Measurements from ENCODE around the gene NOTO. TPM values are rescaled to one million over a fixed set of nuclear protein-coding genes. Genes with fewer than 3 reads are reported as not detected.

Gene NOTO
- total and polyA plus RNA-seq, 2 donors (not counting 3 experiments of a cell fraction or from before 2014, with no cell fraction given), result not detected

DNA sequence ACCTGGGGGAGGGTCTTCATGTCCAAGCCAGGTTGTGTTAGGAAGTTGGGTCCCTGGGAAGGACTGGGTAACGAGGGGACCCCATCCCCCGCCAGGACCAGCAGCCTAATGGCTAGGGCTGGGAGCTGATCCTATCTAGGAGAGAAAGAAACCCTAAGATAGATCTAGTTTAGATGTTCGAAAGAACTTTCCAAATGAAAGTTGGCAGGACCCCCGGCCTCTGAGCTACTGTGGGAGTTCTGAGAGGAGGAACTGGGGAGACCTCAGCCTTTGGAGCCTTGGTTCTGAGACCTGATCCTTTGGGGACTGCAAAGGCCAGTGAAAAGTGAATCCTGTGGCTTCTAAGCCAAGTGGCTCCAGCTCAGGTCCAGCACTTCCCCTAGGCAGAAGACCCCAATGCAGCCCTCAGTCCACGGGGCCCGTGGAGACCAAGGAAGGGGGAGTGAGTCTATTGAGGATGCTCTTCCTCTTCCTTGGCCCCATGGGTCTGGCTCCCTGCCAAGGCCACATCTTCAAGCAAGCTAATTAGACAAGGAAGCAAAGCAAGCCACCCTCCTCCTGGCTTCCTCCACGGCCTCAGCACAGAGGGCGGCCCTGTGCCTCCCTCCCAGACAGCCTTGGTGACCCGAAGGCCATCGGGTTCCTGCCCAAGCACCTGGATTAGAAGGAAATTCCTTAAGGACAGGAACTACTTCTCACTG is 55.2 kb downstream of the NOTO start:
- no TSS peak for BruUV-seq (replicated peaks)
- dilution Hi-C loops (cut with MboI; ENCODE audit: extremely low pct_ligation_motif_present, low sequenced_read_pairs), result no loop called here
- CTCF ChIA-PET, result interaction anchor here (0.9 to 1.7 kb wide), 3 partner anchors 10 to 31 kb away, joined by 3 to 6 read pairs (median 4); no protein-coding TSS in a partner anchor

More for the DNA sequence above, 55.2 kb downstream of the NOTO start:
- H3K27ac ChIP-seq (ENCODE audit: insufficient read depth, low read depth, low read length), result no peak overlapping the region
- POLR2A ChIA-PET, result no interaction called here
- H3K9ac ChIP-seq (replicated peaks; ENCODE audit: extremely low read depth, insufficient read depth, low read length), result no peak overlapping the region
- no peaks in the 10 kb centered on the region for H4K20me1 ChIP-seq (replicated peaks; ENCODE audit: control insufficient read depth, extremely low read depth, insufficient read depth, low read length)
- no peak overlapping the region for H3K4me2 ChIP-seq (ENCODE audit: insufficient read depth, low read length)
- intact Hi-C loops (cut with micrococcal nuclease), result no loop called here
- TF ChIP-seq, protein P1, sequence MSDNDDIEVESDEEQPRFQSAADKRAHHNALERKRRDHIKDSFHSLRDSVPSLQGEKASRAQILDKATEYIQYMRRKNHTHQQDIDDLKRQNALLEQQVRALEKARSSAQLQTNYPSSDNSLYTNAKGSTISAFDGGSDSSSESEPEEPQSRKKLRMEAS (IDR thresholded peaks at IDR 0.05; ENCODE audit: insufficient read depth, insufficient read length), result no peak
- TF ChIP-seq POLR2AphosphoS5 (IDR thresholded peaks at IDR 0.05; ENCODE audit: insufficient read depth, low read depth, low read length), result no peak
- no peak for TF ChIP-seq POLR2A (IDR thresholded peaks at IDR 0.05; ENCODE audit: low read depth, low read length)
- TF ChIP-seq EZH2 (IDR thresholded peaks at IDR 0.05; ENCODE audit: borderline replicate concordance, low read depth, low read length, severe bottlenecking), result no peak
- TF ChIP-seq FOS (IDR thresholded peaks at IDR 0.05; ENCODE audit: borderline replicate concordance, insufficient read depth, low read length), result no peak
- no peak for TF ChIP-seq MYC (IDR thresholded peaks at IDR 0.05; ENCODE audit: low read depth, low read length)
- TF ChIP-seq JUN (IDR thresholded peaks at IDR 0.05; ENCODE audit: borderline replicate concordance, insufficient read depth, insufficient read length, low read depth), result no peak
- TF ChIP-seq, protein P2, sequence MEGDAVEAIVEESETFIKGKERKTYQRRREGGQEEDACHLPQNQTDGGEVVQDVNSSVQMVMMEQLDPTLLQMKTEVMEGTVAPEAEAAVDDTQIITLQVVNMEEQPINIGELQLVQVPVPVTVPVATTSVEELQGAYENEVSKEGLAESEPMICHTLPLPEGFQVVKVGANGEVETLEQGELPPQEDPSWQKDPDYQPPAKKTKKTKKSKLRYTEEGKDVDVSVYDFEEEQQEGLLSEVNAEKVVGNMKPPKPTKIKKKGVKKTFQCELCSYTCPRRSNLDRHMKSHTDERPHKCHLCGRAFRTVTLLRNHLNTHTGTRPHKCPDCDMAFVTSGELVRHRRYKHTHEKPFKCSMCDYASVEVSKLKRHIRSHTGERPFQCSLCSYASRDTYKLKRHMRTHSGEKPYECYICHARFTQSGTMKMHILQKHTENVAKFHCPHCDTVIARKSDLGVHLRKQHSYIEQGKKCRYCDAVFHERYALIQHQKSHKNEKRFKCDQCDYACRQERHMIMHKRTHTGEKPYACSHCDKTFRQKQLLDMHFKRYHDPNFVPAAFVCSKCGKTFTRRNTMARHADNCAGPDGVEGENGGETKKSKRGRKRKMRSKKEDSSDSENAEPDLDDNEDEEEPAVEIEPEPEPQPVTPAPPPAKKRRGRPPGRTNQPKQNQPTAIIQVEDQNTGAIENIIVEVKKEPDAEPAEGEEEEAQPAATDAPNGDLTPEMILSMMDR (IDR thresholded peaks at IDR 0.05; ENCODE audit: extremely low read depth in 1 of 2, insufficient read depth in 1 of 2, low read depth in 1 of 2, low read length in 2 of 2), result no peak
- no peak for TF ChIP-seq GATA2 (IDR thresholded peaks at IDR 0.05; ENCODE audit: insufficient read depth, insufficient read length, low read depth, low read length)
- H3K27me3 ChIP-seq (ENCODE audit: control insufficient read depth in 2 of 2, insufficient read depth in 2 of 2, low read length in 2 of 2), result no peaks in the 10 kb centered on the region
- DNase-seq (ENCODE audit: low read depth, low spot score) (no peak), FAIRE-seq (no peak)
- H3K4me1 ChIP-seq (ENCODE audit: control insufficient read depth, extremely low read depth, insufficient read depth, low read length), result no peaks in the 10 kb centered on the region
- H3K9me1 ChIP-seq (replicated peaks; ENCODE audit: control insufficient read depth, extremely low read depth, insufficient read depth, low read length), result no peaks in the 10 kb centered on the region
- H3K36me3 ChIP-seq (ENCODE audit: control insufficient read depth in 2 of 2, extremely low read depth in 1 of 2, insufficient read depth in 2 of 2, low read length in 2 of 2), result peaks cover 2 to 17% of the 10 kb centered on the region in 2 experiments
- H2AFZ ChIP-seq (ENCODE audit: low read depth, low read length), result no peak overlapping the region
- no peak overlapping the region for H3K4me3 ChIP-seq (replicated peaks in 1 of 3; ENCODE audit: insufficient read depth in 1 of 3, low read depth in 1 of 3, low read length in 3 of 3)
- no peaks in the 10 kb centered on the region for H3K79me2 ChIP-seq (ENCODE audit: control insufficient read depth, insufficient read depth, low read length)
- H3K9me3 ChIP-seq (replicated peaks; ENCODE audit: control insufficient read depth, insufficient read depth, low read length), result no peaks in the 10 kb centered on the region

All from endothelial cell of umbilical vein (primary cell).